Measurements from ENCODE around the gene TXLNG. TPM values are rescaled to one million over a fixed set of nuclear protein-coding genes. Genes with fewer than 3 reads are reported as not detected.

Gene TXLNG
- total RNA-seq, 4 donors from 2014 or later, result 9.0 to 16.8 (median 14.3) TPM

DNA sequence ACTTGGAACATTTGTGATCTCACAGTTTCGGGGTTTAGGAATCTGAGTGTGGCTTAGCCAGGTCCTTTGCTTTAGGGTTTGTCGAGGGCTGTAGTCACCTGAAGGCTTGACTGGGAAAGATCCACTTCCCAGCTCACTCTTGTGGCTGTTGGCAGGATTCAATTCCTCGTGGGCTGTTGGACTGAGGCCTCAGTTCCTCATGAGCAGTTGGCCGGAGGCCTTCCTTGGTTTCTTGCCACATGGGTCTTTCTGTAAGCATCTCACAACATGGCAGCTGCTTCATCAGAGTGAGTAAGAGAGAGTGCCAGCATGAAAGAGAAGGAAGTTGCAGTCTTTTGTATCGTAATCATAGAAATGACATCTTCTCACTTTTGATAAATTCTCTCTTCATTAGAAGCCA is 11.1 kb downstream of the TXLNG start:
- Histone ChIP-seq H3K27me3 (no peaks in the 10 kb centered on the region), H3K36me3 (peaks cover 0 to 12% of the 10 kb centered on the region in 2 donors), H3K27ac (no peak overlapping the region), H3K4me3 (no peak overlapping the region), H3K4me1 (peaks cover 0 to 8% (median 0%) of the 10 kb centered on the region in 3 donors), H3K9me3 (no peaks in the 10 kb centered on the region)
- peak; percentile 28 for ATAC-seq
- TF ChIP-seq CTCF (IDR thresholded peaks at IDR 0.05) (no peak), POLR2A (IDR thresholded peaks at IDR 0.05) (no peak), EP300 (IDR thresholded peaks at IDR 0.05) (no peak), POLR2AphosphoS5 (IDR thresholded peaks at IDR 0.05) (no peak)
- WGBS, 2 donors (ENCODE audit: low coverage in 1 of 2), result 75 to 81% methylated on average over 2 to 3 of the region's 5 CpGs

GRCh38 chrX:16797841-16798240 is 11.6 kb downstream of the TXLNG start:
- Histone ChIP-seq H3K4me3 (no peak overlapping the region), H3K27me3 (no peaks in the 10 kb centered on the region), H3K9me3 (no peaks in the 10 kb centered on the region), H3K27ac (no peak overlapping the region), H3K4me1 (peaks cover 0 to 8% (median 0%) of the 10 kb centered on the region in 3 donors), H3K36me3 (peaks cover 0 to 12% of the 10 kb centered on the region in 2 donors)
- no peak for ATAC-seq
- TF ChIP-seq CTCF (IDR thresholded peaks at IDR 0.05) (no peak), EP300 (IDR thresholded peaks at IDR 0.05) (no peak), POLR2AphosphoS5 (IDR thresholded peaks at IDR 0.05) (no peak), POLR2A (IDR thresholded peaks at IDR 0.05) (no peak)
- WGBS, 2 donors (ENCODE audit: low coverage in 1 of 2), result 27 to 85% methylated on average over 2 to 4 of the region's 4 CpGs

DNA sequence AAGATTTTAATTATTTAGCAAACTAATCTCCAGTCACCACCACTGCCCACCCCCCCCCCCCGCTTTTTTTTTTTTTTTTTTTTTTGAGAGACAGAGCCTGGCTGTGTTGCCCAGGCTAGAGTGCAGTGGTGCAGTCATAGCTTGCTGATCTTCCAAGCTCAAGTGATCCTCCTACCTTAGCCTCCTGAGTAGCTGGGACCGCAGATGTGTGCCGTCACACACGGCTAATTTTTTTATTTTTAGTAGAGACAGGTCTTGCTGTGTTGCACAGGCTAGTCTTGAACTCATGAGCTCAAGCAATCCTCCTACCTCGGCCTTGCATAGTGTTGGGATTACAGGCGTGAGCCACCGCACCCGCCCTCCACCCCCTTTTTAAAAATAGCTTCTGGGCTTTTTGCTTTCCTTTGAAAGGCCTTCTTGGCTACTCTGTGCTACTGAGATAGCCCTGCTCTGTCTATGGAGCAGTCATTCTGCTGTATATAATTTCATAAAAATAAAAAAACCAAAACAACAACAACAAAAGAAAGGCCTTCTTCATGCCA is 18.7 kb downstream of the TXLNG start:
- no peak for TF ChIP-seq CTCF (IDR thresholded peaks at IDR 0.05)
- TF ChIP-seq POLR2A (IDR thresholded peaks at IDR 0.05), result no peak
- no peak for ATAC-seq
- Histone ChIP-seq H3K9me3 (no peaks in the 10 kb centered on the region), H3K4me1 (peaks cover 0 to 11% (median 4%) of the 10 kb centered on the region in 3 donors), H3K27ac (no peak overlapping the region), H3K4me3 (no peak overlapping the region), H3K27me3 (no peaks in the 10 kb centered on the region), H3K36me3 (no peaks in the 10 kb centered on the region)
- WGBS, 2 donors (ENCODE audit: low coverage in 1 of 2), result 97 to 100% methylated on average over 1 to 4 of the region's 8 CpGs

DNA sequence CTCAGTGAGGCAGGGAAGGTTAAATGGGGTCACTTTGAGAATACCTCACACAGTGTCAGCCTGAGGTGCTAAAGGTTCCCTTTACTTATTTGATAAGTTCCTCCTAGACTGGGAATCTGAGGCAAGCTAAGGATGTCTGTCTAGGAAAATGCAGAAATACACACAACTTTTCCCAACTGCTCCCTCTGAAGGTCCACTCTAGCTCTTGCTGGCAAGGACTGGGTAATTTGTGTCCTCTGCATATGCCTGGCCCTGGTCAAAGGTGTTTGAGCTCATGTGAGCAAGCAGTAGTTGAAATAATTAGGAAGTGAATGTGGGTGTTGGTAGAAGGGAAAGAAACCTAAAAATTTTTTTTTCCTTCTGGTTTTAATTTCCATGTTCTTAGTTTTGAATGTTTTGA is 21.3 kb downstream of the TXLNG start:
- no peak for TF ChIP-seq EP300 (IDR thresholded peaks at IDR 0.05)
- TF ChIP-seq CTCF (IDR thresholded peaks at IDR 0.05), result no peak
- no peak for TF ChIP-seq POLR2AphosphoS5 (IDR thresholded peaks at IDR 0.05)
- TF ChIP-seq POLR2A (IDR thresholded peaks at IDR 0.05), result no peak
- peak overlapping the region in 3 of 4 donors; percentile 12 to 58 (median 52) for H3K27ac ChIP-seq
- no peak for ATAC-seq
- H3K9me3 ChIP-seq, result no peaks in the 10 kb centered on the region
- H3K4me3 ChIP-seq, result no peak overlapping the region
- H3K27me3 ChIP-seq, result no peaks in the 10 kb centered on the region
- H3K36me3 ChIP-seq, result no peaks in the 10 kb centered on the region
- H3K4me1 ChIP-seq, result peaks cover 0 to 11% (median 4%) of the 10 kb centered on the region in 3 donors

DNA sequence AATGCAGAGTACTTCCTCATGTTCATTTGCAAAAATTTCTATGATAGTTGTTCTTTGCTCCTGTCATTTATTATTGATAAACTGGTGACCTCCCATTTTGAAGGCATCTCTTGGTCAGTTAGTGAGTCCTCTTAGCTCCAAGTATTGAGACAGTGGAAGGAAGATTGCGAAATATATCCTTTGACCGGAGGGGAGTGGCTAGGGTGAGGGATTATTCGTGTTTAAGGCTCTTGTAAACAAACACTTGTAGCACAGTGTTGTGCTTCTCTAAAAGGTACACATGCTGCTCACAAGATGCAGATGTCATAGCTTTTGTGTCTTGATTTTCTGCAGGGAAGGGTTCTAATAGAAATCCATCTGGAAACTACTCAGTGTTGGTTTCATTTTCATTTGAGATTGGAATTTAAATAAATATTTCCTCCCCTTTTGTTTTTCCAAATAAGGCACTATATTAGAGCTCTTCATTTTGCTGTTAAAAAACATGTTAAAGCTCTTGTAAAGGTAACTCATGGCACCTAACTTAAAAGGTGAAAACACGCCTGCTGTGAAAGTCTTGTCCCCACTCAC is 21.8 kb downstream of the TXLNG start:
- peaks cover 0 to 11% (median 4%) of the 10 kb centered on the region in 3 donors for H3K4me1 ChIP-seq
- peak overlapping the region; percentile 27 to 28 for H3K4me3 ChIP-seq
- peak; percentile 89 for ATAC-seq
- no peaks in the 10 kb centered on the region for H3K27me3 ChIP-seq
- WGBS, 2 donors (ENCODE audit: low coverage in 1 of 2), result 13 to 29% methylated on average over 4 of the region's 4 CpGs
- no peaks in the 10 kb centered on the region for H3K9me3 ChIP-seq
- H3K27ac ChIP-seq, result peak overlapping the region; percentile 3 to 58 (median 20)
- TF ChIP-seq POLR2A (IDR thresholded peaks at IDR 0.05) (no peak), CTCF (IDR thresholded peaks at IDR 0.05) (no peak), POLR2AphosphoS5 (IDR thresholded peaks at IDR 0.05) (no peak), EP300 (IDR thresholded peaks at IDR 0.05) (no peak)
- H3K36me3 ChIP-seq, result no peaks in the 10 kb centered on the region
